GM19452 (cell line): ENCODE data around the gene SLC25A11.
"Not testable (repeated sequence)": the region's sequence is repeated elsewhere in the genome, so short reads cannot be mapped to it uniquely, and the experiment has no call there.

Experiments
- ATAC-seq: cut with Tn5 transposase; IDR thresholded peaks from one replicate; pipeline ENCODE4 v1.9.1; 2021; ENCODE audit not compliant: unreplicated experiment

SLC25A11 gene

GRCh38 chr17:4945176-4945943, 5.5 kb upstream of the SLC25A11 start:
- no peak for ATAC-seq

DNA sequence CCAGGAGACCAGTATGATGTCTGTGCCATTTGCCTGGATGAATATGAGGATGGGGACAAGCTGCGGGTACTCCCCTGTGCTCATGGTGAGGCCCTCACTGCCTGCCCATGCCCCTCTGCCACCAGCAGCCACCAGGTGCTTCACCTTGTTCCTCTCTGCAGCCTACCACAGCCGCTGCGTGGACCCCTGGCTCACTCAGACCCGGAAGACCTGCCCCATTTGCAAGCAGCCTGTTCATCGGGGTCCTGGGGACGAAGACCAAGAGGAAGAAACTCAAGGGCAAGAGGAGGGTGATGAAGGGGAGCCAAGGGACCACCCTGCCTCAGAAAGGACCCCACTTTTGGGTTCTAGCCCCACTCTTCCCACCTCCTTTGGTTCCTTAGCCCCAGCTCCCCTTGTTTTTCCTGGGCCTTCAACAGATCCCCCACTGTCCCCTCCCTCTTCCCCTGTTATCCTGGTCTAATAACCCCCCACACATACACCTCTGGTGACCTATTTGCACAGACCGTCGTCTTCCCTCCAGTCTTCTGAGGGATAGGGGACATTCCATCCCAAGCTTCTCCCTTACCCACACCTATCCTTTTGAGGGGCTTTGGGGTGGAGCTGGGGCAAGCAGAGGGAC, 4.8 kb upstream of the SLC25A11 start:
- no peak for ATAC-seq

GRCh38 chr17:4944163-4944553, 4.3 kb upstream of the SLC25A11 start:
- ATAC-seq = no peak

GRCh38 chr17:4942760-4943508, 3.1 kb upstream of the SLC25A11 start:
- ATAC-seq = no peak

- ATAC-seq = no peak
Measured at GRCh38 chr17:4941319-4941610, 1.4 kb upstream of the SLC25A11 start.

- ATAC-seq = no peak
Measured at GRCh38 chr17:4940555-4941318, 891 bp upstream of the SLC25A11 start.

DNA sequence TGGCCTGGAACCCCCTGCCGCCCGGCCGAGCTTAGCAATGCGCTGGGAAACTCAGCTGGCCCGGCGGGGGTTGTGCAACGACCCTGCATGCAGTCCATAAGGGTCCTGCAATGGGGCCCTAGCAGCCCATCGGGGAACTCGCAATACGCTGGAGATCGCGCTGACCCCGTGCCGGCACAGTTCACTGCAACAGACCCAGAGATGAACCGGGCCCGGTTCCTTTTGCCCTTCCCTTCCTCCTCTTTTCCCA, 375 bp downstream of the SLC25A11 start:
- peak; percentile 8 for ATAC-seq

DNA sequence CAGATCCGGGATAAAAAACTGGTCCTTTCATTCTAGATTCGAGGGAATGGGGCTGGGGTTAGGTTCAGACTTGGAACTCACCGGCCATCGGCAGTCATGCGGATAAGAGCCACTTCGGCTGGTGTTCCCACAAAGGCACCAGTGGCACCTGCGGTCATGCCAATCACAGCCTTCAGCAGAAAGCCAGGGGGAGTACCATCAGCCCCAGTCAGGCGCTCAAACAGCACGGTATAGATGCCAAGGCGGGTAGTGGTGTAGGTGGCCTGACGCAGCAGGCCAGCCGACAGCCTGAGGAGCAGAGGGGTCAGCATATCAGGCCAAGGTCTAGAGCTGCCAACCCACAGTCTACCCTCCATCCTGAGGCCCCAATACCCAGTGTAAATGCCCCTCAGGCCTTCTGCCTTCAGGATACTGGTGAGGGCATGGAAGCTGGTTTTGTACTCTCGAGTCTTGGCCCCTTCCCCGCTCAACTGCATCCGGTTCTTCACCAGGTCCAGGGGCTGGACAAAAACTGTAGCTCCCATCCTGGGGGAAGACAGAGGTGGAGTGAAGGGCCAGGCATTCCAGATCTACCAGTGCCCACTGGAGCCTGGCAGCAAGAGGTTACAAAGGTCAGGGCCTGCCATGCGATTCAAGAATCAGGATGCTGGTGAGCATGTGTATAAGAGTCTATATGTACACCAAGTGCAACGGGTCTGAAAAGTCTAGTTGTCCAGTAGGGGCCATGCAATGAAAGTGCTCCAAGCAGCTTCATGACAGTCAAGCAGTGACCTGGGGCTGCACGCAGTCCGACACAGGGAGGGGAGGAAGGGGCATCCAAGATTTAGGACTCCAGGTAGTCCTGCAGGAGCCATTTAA, 929 bp downstream of the SLC25A11 start:
- no peak for ATAC-seq

DNA sequence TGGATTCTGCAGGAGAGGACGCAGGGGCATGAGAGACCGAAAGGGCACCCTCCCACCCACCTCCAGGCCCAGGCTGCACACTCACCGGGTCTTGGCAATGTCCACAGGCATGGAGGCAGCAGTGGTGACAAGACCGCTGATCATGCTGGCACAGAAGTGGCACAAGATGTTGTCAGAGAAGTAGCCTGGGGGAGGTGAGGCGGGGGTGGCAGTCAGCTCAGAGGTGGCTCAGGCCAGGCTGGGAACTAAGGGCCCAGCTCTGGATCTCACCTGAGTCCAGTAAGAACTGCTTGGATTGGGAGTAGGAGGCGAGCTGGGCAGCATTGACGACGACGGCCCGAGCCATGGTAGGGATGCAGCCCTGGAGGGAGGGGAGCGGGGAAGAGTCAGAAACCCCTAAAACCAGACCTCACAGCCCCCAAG, 1.8 kb downstream of the SLC25A11 start:
- ATAC-seq = no peak

- no peak for ATAC-seq
Measured at GRCh38 chr17:4937553-4937952, 2.3 kb downstream of the SLC25A11 start.

- ATAC-seq = no peak
Measured at GRCh38 chr17:4936436-4936835, 3.4 kb downstream of the SLC25A11 start.

- no peak for ATAC-seq
Measured at GRCh38 chr17:4935650-4936049, 4.2 kb downstream of the SLC25A11 start.

- ATAC-seq = no peak
Measured at GRCh38 chr17:4934173-4934979, 5.5 kb downstream of the SLC25A11 start.

DNA sequence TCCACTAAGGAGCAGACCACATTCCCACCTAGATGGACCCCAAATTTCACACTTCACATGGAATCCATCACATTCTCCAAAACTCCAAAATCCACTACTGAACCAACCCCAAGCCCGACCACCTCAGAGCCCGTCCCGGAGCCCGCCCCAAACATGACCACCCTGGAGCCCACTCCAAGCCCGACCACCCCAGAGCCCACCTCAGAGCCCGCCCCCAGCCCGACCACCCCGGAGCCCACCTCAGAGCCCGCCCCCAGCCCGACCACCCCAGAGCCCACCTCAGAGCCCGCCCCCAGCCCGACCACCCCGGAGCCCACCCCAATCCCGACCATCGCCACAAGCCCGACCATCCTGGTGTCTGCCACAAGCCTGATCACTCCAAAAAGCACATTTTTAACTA, 6.2 kb downstream of the SLC25A11 start:
- ATAC-seq = no peak

DNA sequence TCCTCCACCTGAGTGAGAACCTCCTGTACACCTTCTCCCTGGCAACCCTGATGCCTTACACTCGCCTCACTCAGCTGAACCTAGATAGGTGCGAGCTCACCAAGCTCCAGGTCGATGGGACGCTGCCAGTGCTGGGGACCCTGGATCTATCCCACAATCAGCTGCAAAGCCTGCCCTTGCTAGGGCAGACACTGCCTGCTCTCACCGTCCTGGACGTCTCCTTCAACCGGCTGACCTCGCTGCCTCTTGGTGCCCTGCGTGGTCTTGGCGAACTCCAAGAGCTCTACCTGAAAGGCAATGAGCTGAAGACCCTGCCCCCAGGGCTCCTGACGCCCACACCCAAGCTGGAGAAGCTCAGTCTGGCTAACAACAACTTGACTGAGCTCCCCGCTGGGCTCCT, 7.1 kb downstream of the SLC25A11 start:
- no peak for ATAC-seq

GRCh38 chr17:4931963-4932362, 7.9 kb downstream of the SLC25A11 start, which contains the start of gene GP1BA:
TSS of gene GP1BA (plus strand) at chr17:4932277. CDS start at chr17:4932605, 328 bp downstream.
- no peak for ATAC-seq

DNA sequence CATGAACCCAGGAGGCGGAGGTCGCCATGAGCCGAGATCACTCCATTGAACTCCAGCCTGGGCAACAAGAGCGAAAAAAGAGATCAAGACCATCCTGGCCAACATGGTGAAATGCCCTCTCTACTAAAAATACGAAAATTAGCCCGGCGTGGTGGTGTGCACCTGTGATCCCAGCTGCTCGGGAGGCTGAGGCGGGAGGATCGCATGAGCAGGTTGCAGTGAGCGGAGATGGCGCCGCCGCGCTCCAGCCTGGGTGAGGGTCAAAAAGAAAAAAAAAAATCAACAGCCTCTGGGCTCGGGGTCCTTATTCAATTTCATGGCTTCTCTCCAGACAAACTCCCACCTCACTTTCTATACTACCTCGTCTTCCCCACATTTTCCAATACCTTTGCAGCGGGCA, 11.0 kb downstream of the SLC25A11 start:
- no peak for ATAC-seq

DNA sequence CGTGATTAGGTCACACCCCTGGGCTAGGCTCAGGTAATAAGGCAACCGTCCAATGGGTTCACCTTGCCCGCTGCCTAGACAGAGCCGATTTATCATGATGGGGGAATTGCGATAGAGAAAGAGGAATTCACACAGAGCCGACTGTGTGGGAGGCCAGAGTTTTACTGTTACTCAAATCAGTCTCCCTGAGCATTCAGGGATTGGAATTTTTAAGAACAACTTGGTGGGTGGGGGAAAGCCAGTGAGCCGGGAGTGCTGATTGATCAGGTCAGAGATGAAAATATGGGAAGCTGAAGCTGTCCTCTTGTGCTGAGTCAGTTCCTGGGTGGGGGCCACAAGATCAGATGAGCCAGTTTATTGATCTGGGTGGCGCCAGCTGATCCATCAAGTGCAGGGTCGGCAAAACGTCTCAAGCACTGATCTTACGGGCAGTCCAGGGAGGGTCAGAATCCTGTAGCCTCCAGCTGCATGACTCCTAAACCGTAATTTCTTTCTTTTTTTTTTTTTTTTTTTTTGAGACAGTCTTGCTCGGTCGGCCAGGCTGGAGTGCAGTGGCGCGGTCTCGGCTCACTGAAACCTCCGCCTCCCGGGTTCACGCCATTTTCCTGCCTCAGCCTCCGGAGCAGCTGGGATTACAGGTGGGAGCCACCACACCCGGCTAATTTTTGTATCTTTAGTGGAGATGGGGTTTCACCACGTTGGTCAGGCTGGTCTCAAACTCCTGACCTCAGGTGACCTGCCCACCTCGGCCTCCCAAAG, 13.1 kb downstream of the SLC25A11 start:
- not testable (repeated sequence) for ATAC-seq

DNA sequence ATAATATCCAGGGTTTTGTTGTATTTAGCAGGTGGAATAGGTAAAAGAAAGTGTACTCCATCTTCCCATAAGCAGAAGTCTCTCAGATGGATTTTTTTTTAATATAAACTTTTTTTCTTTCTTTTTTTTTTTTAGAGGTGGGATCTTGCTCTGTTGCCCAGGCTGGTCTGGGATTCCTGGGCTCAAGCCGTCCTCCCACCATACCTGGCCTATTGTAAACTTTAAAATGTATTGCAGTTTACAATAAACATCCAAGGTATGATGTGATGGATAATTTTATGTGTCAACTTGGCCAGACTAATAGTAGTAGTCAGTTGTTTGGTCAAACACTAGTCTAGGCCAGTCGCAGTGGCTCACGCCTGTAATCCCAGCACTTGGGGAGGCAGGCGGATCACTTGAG, 18.5 kb downstream of the SLC25A11 start:
- ATAC-seq = no peak
